T-helper 22 cell (primary cell): ENCODE measurements around the gene ODC1.

Experiments
- DNase-seq: peaks from one replicate; pipeline ENCODE4 v3.0.0-alpha.2; 2020; ENCODE audit warnings: low read depth

The ODC1 gene

DNA sequence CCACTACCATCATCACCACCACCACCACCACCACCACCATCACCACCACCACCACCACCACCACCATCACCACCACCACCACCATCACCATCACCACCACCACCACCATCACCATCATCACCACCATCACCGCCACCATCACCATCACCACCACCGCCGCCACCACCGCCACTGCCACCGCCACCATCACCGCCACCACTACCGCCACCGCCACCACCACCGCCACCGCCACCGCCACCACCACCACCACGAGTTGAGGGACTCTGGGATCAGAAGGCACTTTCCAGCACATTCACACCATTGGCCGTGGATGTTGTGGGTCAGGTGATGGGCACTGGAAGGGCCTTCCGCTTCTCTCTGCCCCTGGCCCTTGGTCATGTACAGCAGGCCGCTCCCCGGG lies 48.8 kb downstream of the ODC1 start:
- DNase-seq: no peak

- DNase-seq: no peak
These were observed 49.6 kb downstream of the ODC1 start for GRCh38 chr2:10398496-10398895.

- no peak for DNase-seq
These were observed 50.2 kb downstream of the ODC1 start for GRCh38 chr2:10397878-10398277.

DNA sequence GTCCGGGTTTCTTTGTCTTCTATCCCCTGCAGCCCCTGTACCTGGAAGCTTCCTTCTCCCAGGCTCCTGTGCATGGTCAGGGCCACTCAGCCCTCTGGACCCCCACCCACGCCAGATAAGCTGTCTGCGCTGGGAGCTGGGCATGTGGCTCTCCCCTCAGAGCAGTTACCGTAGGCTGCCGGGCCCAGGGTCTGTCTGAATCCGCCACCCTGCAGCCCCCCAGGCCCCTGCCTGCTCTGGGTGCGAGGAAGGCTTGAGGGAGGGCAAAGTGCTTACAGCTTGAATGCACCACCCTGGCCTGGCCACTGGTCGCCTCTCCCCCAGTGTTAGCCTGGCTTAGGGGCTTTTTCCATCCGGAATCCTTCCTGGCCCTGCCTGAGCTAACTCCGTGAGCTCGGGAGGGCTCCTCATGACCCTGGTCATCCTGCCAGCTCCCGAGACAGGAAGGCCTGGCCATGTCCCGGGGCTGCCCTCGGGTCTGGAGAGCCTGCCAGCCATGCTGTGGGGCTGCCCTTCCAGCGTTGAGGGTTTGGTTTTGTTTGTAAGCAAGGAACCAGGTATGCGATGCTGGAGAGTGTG lies 50.7 kb downstream of the ODC1 start:
- DNase-seq: no peak

DNA sequence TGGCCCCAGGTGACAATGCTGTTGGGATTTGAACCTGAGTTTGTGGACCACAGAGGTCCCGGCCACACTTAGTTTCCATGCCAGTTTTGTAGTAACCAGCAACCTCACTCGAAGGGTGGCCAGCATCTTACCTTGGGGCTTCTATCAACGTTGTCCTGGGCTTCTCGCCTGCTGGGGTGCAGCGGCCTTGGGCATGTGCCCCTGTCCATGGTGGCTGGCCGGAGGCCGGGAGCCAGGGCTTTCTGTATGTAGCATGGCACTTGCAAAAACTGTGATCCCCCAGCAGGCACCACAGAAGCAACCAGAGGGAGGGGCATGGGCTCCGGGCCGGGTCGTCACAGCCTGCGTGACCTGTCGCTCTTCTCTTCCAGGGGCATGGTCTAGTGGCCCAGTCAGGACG lies 51.7 kb downstream of the ODC1 start:
- DNase-seq: no peak

DNA sequence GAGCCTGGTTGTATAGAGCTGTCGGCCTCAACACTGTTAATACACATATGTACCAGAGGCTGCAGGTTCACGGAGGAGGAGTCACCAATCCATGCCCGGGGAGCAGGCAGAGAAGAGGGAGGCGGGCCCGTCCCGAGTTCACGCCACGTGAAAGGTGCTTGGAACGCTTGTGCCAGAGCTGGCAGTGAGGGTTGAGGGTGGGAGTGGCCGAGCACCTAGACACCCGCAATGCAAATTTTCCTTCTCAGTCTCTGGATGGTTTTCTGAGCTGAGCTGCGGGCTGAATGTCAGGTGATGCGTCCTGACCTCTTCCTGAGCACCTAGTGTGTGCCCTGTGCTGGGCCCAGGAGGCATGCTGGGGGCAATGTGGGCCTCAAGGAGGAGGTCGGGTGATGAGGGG lies 52.2 kb downstream of the ODC1 start:
- no peak for DNase-seq

DNA sequence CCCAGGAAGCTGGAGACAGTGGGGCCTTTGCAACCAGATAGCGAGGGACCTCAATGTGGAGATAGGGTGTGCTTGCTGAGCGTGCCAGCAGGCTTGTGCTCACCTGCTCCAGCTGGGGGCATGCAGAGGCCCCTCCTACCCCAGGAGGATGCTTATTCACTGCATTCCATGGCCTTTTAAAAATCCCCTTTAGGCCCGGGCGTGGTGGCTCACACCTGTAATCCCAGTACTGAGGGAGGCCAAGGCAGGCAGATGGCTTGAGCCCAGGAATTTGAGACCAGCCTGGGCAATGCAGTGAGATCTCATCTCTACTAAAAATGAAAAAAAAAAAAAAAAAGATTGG lies 54.5 kb downstream of the ODC1 start:
- no peak for DNase-seq

GRCh38 chr2:10392951-10393639 lies 55.0 kb downstream of the ODC1 start:
- no peak for DNase-seq

- no peak for DNase-seq
These were observed 55.6 kb downstream of the ODC1 start for GRCh38 chr2:10392548-10392947.

GRCh38 chr2:10392100-10392499 lies 56.0 kb downstream of the ODC1 start:
- DNase-seq: no peak

GRCh38 chr2:10390369-10390801 lies 57.7 kb downstream of the ODC1 start:
- DNase-seq: no peak
